ENCODE data around the gene VPREB1.

DNA sequence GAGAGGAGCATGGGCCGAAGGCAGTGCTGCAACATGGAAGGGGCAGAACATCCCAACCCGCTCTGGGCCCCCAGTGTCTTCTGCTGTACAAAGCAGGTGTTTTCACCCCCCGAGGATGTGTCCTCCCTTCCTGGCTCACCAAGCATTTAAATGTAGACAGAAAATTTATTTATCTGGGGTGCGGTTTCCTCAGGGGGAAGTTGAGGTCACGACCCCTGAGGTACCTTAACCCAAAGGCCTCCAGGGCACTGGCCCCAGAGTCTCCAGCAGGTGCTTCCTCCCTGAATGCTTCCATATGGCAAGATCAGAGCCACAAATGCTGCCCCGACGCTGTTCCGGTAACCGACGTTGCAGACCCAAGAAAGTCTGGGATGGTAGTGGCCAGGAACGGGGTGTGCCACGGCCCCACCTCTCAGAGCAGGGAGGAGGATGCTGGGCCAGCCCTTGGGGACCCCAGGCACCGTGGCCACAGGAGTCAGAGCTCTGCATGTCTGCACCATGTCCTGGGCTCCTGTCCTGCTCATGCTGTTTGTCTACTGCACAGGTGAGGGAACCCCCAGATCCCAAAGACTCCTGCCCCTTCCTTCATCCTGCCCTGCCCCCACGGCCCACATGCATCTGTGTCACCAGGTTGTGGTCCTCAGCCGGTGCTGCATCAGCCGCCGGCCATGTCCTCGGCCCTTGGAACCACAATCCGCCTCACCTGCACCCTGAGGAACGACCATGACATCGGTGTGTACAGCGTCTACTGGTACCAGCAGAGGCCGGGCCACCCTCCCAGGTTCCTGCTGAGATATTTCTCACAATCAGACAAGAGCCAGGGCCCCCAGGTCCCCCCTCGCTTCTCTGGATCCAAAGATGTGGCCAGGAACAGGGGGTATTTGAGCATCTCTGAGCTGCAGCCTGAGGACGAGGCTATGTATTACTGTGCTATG lies at the start of gene VPREB1:
- TF ChIP-seq CTCF (conservative IDR thresholded peaks at IDR 0.05) (no peak), EZH2 (IDR thresholded peaks at IDR 0.05; ENCODE audit: low read depth) (no peak)
